Mesothelial cell of epicardium (in vitro differentiated cells): ENCODE measurements around the gene MYO19. TPM values are rescaled to one million over a fixed set of nuclear protein-coding genes. Genes with fewer than 3 reads are reported as not detected.

Source experiments
- DNase-seq, 2 experiments: peaks; one replicate each; pipeline ENCODE4 v3.0.0; 2021; ENCODE audit warnings: low spot score in 2 of 2; ENCODE audit not compliant: unreplicated experiment in 2 of 2
- H3K27ac Mint-ChIP-seq: 2 replicates; pipeline ENCODE4 v1.8.0; 2021; ENCODE audit warnings: mixed read lengths
- H3K27me3 Mint-ChIP-seq: 2 replicates; pipeline ENCODE4 v1.8.0; 2021; ENCODE audit warnings: low read depth, mixed read lengths
- H3K36me3 Mint-ChIP-seq: 2 replicates; pipeline ENCODE4 v1.8.0; 2021; ENCODE audit warnings: mixed read lengths
- H3K4me1 Mint-ChIP-seq: 2 replicates; pipeline ENCODE4 v1.8.0; 2021; ENCODE audit warnings: mixed read lengths
- H3K4me3 Mint-ChIP-seq: 2 replicates; pipeline ENCODE4 v1.8.0; 2021; ENCODE audit warnings: mild to moderate bottlenecking, moderate library complexity, mixed read lengths
- H3K9me3 Mint-ChIP-seq: 2 replicates; pipeline ENCODE4 v1.8.0; 2021; ENCODE audit warnings: mixed read lengths
- total RNA-seq: library from RNA; stranded (reverse); gene quantifications from 3 replicates; pipeline ENCODE4 v1.2.1, GENCODE V29; 2021
- TF ChIP-seq, protein P1 (sequence below): fragments of 200-600 bp; sonication (generic); IDR thresholded peaks from one replicate; pipeline ENCODE4 v1.5.0; 2021; ENCODE audit warnings: antibody characterized with exemption; ENCODE audit not compliant: unreplicated experiment

The MYO19 gene
- total RNA-seq, 1 donor from 2014 or later: 82.4 TPM

DNA sequence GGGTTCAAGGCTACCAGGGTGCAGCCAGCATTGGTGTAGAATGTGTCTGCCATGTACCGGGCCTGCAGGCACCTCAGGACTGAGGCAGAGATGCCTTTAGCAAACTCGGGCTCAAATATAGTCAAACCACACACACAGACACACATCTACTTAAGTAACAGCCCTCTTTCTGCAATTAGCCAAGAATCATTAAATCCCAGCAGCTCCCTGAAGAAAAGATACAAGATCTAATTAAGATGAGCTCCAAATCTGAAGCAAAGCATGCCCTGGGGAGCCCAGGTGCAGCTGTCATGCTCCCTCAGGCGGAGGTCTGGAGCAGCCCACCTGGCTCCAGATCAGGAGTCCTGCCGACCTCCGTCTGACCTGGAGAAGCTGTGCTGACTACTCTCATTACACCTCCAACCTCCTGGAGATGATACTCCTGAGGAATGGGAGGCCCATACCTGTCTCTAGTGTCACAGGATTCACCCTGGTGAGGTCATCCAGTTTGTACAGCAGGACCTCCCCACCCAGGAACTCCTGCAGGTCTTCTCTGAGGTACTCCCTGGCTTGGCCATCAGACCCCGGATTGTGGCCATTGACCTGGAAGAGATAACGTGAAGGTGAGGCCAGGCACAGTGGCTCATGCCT is 6.9 kb downstream of the MYO19 start:
- TF ChIP-seq, protein P1, sequence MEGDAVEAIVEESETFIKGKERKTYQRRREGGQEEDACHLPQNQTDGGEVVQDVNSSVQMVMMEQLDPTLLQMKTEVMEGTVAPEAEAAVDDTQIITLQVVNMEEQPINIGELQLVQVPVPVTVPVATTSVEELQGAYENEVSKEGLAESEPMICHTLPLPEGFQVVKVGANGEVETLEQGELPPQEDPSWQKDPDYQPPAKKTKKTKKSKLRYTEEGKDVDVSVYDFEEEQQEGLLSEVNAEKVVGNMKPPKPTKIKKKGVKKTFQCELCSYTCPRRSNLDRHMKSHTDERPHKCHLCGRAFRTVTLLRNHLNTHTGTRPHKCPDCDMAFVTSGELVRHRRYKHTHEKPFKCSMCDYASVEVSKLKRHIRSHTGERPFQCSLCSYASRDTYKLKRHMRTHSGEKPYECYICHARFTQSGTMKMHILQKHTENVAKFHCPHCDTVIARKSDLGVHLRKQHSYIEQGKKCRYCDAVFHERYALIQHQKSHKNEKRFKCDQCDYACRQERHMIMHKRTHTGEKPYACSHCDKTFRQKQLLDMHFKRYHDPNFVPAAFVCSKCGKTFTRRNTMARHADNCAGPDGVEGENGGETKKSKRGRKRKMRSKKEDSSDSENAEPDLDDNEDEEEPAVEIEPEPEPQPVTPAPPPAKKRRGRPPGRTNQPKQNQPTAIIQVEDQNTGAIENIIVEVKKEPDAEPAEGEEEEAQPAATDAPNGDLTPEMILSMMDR: no peak
- Mint-ChIP-seq H3K27ac (no peak overlapping the region), H3K27me3 (no peaks in the 10 kb centered on the region), H3K36me3 (peaks cover 42% of the 10 kb centered on the region), H3K9me3 (no peaks in the 10 kb centered on the region), H3K4me3 (no peak overlapping the region), H3K4me1 (no peaks in the 10 kb centered on the region)
- peak in 1 of 2 experiments; percentile 16 for DNase-seq

DNA sequence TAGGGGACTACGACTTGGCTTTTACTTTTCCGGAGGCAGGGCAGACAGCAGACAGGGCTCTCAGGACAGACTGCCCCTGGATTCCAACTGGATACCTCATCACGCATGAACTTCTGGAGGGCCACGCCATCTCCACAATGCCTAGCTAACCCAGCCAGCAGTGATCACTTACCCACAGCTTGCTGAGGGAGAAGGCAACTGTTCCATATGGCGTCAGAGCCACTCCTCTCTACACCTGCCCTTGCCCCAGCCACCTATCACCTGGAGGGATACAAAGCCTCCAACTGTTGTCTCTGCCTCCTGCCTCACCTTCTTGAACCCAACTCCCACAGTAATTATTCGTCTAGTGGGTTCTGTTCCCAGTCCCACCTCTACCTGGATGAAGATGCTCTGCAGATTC is 8.8 kb downstream of the MYO19 start:
- TF ChIP-seq, protein P1: no peak
- no peaks in the 10 kb centered on the region for H3K9me3 Mint-ChIP-seq

DNA sequence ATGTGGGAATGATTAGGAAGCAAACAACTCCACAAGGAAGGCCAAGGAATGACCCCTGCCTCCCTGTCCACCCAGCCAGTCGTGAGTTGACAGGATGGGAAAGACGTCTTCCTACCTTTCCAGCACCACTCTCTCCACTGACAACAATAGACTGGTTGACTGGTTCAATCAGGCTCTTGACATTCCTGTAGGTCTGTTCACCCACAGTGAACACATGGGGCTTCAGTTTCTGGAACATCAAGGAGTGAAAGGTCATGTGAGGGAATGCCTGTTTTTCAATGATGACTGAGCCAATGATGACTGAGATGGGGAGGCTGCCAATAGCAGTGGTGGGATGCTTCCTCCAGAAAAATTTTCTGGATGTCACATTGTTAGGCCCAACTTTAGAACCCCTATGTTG is 9.6 kb downstream of the MYO19 start:
- TF ChIP-seq, protein P1: no peak
- DNase-seq: peak in 1 of 2 experiments; percentile 19
- Mint-ChIP-seq H3K27ac (no peak overlapping the region), H3K4me3 (no peak overlapping the region), H3K36me3 (peaks cover 43% of the 10 kb centered on the region), H3K27me3 (no peaks in the 10 kb centered on the region), H3K9me3 (no peaks in the 10 kb centered on the region), H3K4me1 (no peaks in the 10 kb centered on the region)

More for the DNA sequence above, 8.8 kb downstream of the MYO19 start:
- Mint-ChIP-seq H3K4me3 (no peak overlapping the region), H3K36me3 (peaks cover 36% of the 10 kb centered on the region), H3K27me3 (no peaks in the 10 kb centered on the region), H3K27ac (no peak overlapping the region), H3K4me1 (no peaks in the 10 kb centered on the region)
- DNase-seq: peak in 1 of 2 experiments; percentile 14

DNA sequence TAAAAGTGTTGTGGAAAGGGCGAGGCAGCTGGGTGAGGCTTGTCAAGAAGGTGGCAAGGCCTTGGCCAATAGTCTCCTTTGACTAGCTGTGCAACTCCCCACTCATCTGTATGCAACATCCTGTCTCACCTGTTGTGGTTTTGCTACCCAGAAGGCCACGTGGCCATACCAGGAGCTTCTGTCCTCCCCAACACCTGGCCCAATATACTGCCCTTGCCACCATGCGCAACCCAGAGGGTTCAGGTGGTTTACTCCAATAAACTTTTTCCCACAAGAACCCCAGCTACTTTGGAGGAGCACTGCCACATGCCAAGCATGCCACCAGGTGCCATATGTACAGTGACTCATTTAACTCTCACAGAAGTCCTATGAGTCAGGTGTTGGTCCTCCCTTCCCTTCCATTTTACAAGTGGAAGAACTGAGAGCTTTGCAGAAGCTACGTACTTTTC is 10.2 kb downstream of the MYO19 start:
- H3K9me3 Mint-ChIP-seq: no peaks in the 10 kb centered on the region
- no peak overlapping the region for H3K27ac Mint-ChIP-seq
- peaks cover 44% of the 10 kb centered on the region for H3K36me3 Mint-ChIP-seq
- H3K4me3 Mint-ChIP-seq: no peak overlapping the region
- DNase-seq: peak in 1 of 2 experiments; percentile 11
- no peaks in the 10 kb centered on the region for H3K27me3 Mint-ChIP-seq
- TF ChIP-seq, protein P1: no peak
- H3K4me1 Mint-ChIP-seq: no peaks in the 10 kb centered on the region

DNA sequence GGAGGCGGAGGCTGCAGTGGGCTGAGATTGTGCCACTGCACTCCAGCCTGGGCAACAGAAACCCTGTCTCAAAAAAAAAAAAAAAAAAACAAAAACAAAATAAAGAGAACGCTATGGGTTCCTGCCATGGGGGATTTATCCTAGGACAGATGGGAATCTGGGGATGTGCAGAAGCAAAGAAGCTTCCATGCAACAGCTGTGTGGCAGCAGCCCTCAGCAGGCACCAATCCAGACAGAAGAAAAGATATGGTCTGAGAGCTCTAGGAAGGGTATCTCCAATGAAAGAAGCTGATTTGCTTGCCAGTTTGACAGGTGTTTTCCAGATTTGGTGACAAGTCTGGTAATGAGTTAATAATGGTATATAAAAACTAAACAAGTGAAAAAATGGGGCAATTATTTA is 11.6 kb downstream of the MYO19 start:
- no peak for DNase-seq
- Mint-ChIP-seq H3K9me3 (no peaks in the 10 kb centered on the region), H3K27ac (no peak overlapping the region), H3K36me3 (peaks cover 48% of the 10 kb centered on the region), H3K4me3 (no peak overlapping the region), H3K27me3 (no peaks in the 10 kb centered on the region), H3K4me1 (no peaks in the 10 kb centered on the region)
- TF ChIP-seq, protein P1: no peak
